OCI-LY1 (cell line): Measurements from ENCODE around the gene ENDOU.

ENCODE experiments used
- H2AFZ ChIP-seq: fragments of 200-600 bp; sonication (generic), shearing (Covaris generic); 2 replicates; pipeline ENCODE4 v1.6.0; 2014; ENCODE audit warnings: antibody characterized with exemption, mild to moderate bottlenecking, low read length
- H3F3A ChIP-seq: fragments of 200-600 bp; sonication (generic), shearing (Covaris generic); 2 replicates; pipeline ENCODE4 v1.6.0; 2014; ENCODE audit warnings: mild to moderate bottlenecking, antibody characterized with exemption, low read length, moderate library complexity; ENCODE audit not compliant: insufficient read depth
- H3K27ac ChIP-seq: fragments of 200-600 bp; sonication (generic); 2 replicates; pipeline ENCODE4 v1.5.1; 2014; ENCODE audit warnings: low read length, mixed run types, mild to moderate bottlenecking, low read depth; ENCODE audit not compliant: poor library complexity, severe bottlenecking
- H3K27me3 ChIP-seq: fragments of 200-600 bp; sonication (generic); 2 replicates; pipeline ENCODE4 v1.6.0; 2014; ENCODE audit warnings: antibody characterized with exemption, mild to moderate bottlenecking, low read length, moderate library complexity; ENCODE audit not compliant: insufficient read depth
- H3K36me3 ChIP-seq: fragments of 200-600 bp; sonication (generic); 2 replicates; pipeline ENCODE4 v1.6.1; 2014; ENCODE audit warnings: mild to moderate bottlenecking, antibody characterized with exemption, low read length, moderate library complexity, mixed read lengths; ENCODE audit not compliant: insufficient read depth
- H3K4me1 ChIP-seq: fragments of 200-600 bp; sonication (generic); 2 replicates; pipeline ENCODE4 v1.5.1; 2014; ENCODE audit warnings: mild to moderate bottlenecking, low read length, moderate library complexity; ENCODE audit not compliant: insufficient read depth, severe bottlenecking
- H3K4me2 ChIP-seq: fragments of 200-600 bp; sonication (generic), shearing (Covaris generic); 2 replicates; pipeline ENCODE4 v1.6.1; 2014; ENCODE audit warnings: low read length
- H3K4me3 ChIP-seq: fragments of 200-600 bp; sonication (generic); 2 replicates; pipeline ENCODE4 v1.5.1; 2014; ENCODE audit warnings: low read length, low read depth, mild to moderate bottlenecking, mixed read lengths; ENCODE audit not compliant: poor library complexity, severe bottlenecking
- H3K79me2 ChIP-seq: fragments of 200-600 bp; shearing (Covaris generic); 2 replicates; pipeline ENCODE4 v1.6.1; 2016; ENCODE audit warnings: mixed run types, low read length, mixed read lengths; ENCODE audit not compliant: insufficient read depth
- H3K9ac ChIP-seq: fragments of 200-600 bp; sonication (generic), shearing (Covaris generic); 2 replicates; pipeline ENCODE4 v1.6.1; 2014; ENCODE audit warnings: mild to moderate bottlenecking, low read length, mixed read lengths
- H3K9me2 ChIP-seq: fragments of 200-600 bp; sonication (generic), shearing (Covaris generic); 2 replicates; pipeline ENCODE4 v1.6.1; 2014; ENCODE audit warnings: low read depth, mild to moderate bottlenecking, low read length, mixed read lengths
- H3K9me3 ChIP-seq: fragments of 200-600 bp; shearing (Covaris generic); 2 replicates; pipeline ENCODE4 v1.6.1; 2014; ENCODE audit warnings: low read length, mixed read lengths
- H4K20me1 ChIP-seq: fragments of 200-600 bp; sonication (generic), shearing (Covaris generic); 2 replicates; pipeline ENCODE4 v1.6.0; 2016; ENCODE audit warnings: mild to moderate bottlenecking, low read length; ENCODE audit not compliant: insufficient read depth
- EZH2 ChIP-seq: fragments of 200-600 bp; sonication (generic), shearing (Covaris generic); IDR thresholded peaks from 2 replicates; pipeline ENCODE4 v1.8.0; 2017; ENCODE audit warnings: borderline replicate concordance, mixed run types, mild to moderate bottlenecking, antibody characterized with exemption, low read length, moderate library complexity, mixed read lengths
- TF ChIP-seq, protein P1 (sequence below): fragments of 200-600 bp; sonication (generic), shearing (Covaris generic); IDR thresholded peaks from 2 replicates; pipeline ENCODE4 v1.5.1; 2017; ENCODE audit warnings: mild to moderate bottlenecking, antibody characterized with exemption, low read length, moderate library complexity, mixed read lengths

Gene ENDOU

DNA sequence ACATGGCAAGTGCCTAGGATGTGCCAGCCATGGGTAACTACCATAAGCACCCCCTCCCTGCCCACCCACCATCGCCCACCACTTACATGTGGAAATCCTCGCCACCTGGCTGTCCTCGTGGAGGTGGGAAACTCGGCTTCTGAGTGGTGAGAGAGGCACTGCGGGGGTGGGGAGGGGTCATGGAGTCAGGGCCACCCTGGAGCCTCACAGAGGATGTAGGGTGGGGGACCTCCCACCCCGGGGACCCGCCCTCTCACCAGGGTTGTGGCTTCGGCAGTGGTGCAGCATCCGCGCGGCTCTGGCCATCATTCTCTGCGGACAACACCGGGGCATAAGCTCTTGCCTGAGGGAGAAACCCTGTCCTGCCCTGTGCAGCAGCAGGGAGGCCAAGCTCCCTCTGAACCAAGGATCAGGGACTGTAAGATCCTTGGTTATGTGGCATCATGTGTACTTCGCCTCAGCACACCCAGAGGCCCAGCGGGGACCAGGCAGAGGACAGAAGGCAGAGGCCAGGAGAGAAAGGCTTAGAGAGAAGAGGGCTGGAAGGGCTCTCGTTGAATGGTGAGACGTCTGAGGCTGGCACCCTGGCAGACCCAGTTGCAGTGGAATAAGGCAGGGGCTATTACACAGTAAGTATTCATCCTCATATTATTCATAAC is 12.8 kb upstream of the ENDOU start:
- Histone ChIP-seq H3K9ac (no peak overlapping the region), H3K36me3 (no peaks in the 10 kb centered on the region), H3K27ac (no peak overlapping the region), H3K4me3 (no peak overlapping the region), H3K4me1 (peaks cover 23% of the 10 kb centered on the region), H3K79me2 (no peaks in the 10 kb centered on the region), H3K27me3 (no peaks in the 10 kb centered on the region), H3K9me2 (no peaks in the 10 kb centered on the region), H4K20me1 (no peaks in the 10 kb centered on the region), H2AFZ (no peak overlapping the region), H3K9me3 (no peaks in the 10 kb centered on the region), H3K4me2 (no peak overlapping the region), H3F3A (peaks cover 5% of the 10 kb centered on the region; the same call in 1 of the 2 replicates)
- TF ChIP-seq, protein P1, sequence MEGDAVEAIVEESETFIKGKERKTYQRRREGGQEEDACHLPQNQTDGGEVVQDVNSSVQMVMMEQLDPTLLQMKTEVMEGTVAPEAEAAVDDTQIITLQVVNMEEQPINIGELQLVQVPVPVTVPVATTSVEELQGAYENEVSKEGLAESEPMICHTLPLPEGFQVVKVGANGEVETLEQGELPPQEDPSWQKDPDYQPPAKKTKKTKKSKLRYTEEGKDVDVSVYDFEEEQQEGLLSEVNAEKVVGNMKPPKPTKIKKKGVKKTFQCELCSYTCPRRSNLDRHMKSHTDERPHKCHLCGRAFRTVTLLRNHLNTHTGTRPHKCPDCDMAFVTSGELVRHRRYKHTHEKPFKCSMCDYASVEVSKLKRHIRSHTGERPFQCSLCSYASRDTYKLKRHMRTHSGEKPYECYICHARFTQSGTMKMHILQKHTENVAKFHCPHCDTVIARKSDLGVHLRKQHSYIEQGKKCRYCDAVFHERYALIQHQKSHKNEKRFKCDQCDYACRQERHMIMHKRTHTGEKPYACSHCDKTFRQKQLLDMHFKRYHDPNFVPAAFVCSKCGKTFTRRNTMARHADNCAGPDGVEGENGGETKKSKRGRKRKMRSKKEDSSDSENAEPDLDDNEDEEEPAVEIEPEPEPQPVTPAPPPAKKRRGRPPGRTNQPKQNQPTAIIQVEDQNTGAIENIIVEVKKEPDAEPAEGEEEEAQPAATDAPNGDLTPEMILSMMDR, result no peak
- TF ChIP-seq EZH2, result no peak

DNA sequence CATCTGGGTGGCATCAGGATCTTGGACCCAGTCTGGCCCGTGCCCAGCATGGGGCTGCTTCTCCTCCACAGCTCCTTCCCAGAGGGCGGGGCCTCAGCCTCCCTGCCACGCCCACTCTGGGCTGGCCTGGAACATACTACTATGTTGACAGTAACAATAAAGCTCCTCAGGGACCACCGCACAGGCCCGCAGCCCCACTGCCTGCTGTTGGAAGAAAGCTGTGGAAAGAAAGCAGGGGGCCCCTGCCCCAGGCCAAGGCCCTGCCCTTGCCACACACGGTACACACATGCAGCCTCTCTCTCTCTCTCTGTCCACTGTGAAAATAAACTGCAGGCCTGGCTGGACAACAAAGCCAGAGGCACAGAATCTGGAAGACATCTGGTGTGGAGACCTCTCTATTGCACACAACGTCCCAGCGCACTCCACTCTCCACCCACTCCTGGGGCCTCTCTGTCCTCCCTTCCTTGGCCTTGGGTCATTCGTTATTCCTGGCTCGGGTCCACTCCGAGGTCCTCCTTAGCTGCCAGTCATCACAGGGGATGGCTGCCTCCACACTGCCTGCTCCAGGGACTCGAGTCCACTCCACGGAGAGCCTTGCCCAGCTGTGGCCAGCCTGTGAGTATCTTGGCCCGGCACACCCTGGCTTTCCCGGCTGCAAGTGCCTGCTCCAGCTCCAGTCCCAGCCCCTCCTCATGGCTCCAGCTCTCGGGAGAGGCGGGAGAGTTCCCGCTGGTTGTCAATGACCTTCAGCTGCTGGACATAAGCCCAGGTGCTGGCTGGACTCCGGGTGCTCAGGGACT is 11.8 kb upstream of the ENDOU start:
- Histone ChIP-seq H3K9me2 (no peaks in the 10 kb centered on the region), H3K27me3 (no peaks in the 10 kb centered on the region), H4K20me1 (no peaks in the 10 kb centered on the region), H3K9me3 (no peaks in the 10 kb centered on the region), H3K4me3 (no peak overlapping the region), H3K4me2 (no peak overlapping the region), H3K36me3 (no peaks in the 10 kb centered on the region), H3F3A (peaks cover 5% of the 10 kb centered on the region; the same call in 1 of the 2 replicates), H3K4me1 (peaks cover 23% of the 10 kb centered on the region), H3K9ac (no peak overlapping the region), H3K79me2 (no peaks in the 10 kb centered on the region), H3K27ac (no peak overlapping the region), H2AFZ (no peak overlapping the region)
- TF ChIP-seq, protein P1, result no peak
- TF ChIP-seq EZH2, result no peak

DNA sequence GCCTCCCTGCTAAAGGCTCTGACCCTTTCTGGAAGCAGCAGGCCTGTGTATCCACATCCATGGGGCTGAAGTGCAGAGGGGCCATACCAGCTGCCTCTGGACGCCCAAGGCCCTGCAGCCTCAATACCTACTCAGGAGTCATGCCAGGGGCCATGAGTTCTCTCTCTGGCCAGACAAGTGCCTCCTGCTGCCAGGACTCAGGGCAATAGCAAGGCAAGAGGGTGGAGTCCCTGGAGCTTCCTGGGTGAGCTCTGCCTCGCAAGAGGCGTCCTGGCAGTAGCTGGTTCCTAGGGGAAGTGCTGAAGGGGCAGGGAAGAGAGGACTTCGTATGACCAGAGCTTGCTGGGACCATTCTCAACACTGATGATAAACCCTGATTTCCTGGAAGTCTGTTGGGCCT is 10.9 kb upstream of the ENDOU start:
- no peak for TF ChIP-seq EZH2
- TF ChIP-seq, protein P1, result no peak
- Histone ChIP-seq H3K4me2 (no peak overlapping the region), H3K4me3 (no peak overlapping the region), H3K79me2 (no peaks in the 10 kb centered on the region), H3K27ac (no peak overlapping the region), H3K9me3 (no peaks in the 10 kb centered on the region), H3K4me1 (peaks cover 17% of the 10 kb centered on the region), H3K9me2 (no peaks in the 10 kb centered on the region), H3K27me3 (no peaks in the 10 kb centered on the region), H4K20me1 (no peaks in the 10 kb centered on the region), H3F3A (no peaks in the 10 kb centered on the region), H2AFZ (no peak overlapping the region), H3K9ac (no peak overlapping the region), H3K36me3 (no peaks in the 10 kb centered on the region)
